Cardiac fibroblast (primary cell): ENCODE data around the gene ZNF618.

Source experiments
- DNase-seq, 2 donors: peaks; one replicate each; pipeline versions ENCODE4 v3.0.0 to v3.0.0-alpha.2; 2010; ENCODE audit warnings: low read depth in 2 of 2
- H3K4me3 ChIP-seq, 2 donors: replicated peaks in 1 of 2; 1 replicate in 1 of 2; 2 replicates in 1 of 2; pipeline ENCODE4 v1.5.1; 2011; ENCODE audit warnings: low read depth in 2 of 2, low read length in 2 of 2, mild to moderate bottlenecking in 2 of 2, moderate library complexity in 1 of 2
- TF ChIP-seq, protein P1 (sequence below): IDR thresholded peaks from one replicate; pipeline ENCODE4 v1.5.1; 2011; ENCODE audit warnings: low read depth, mild to moderate bottlenecking, low read length, inconsistent platforms

Gene ZNF618

DNA sequence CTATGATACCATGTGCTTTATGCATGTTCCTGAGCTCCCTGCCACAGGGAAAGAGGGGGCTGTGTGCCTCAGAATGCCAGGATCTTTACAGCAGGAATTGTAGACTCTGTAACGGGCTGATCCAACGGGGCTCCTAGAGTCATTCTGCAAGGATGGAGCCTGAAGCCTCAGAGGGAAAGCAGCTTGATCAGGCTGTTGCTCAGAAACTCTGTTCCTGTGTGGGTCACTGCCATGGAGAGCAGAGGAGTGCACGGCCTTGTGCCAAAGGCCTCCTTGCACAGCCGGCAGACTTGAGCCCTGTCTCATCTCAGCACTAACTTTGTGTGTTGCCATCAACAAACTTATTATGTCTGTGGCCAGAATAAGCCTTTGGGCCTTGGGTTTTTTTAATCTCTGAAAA, 150.2 kb downstream of the ZNF618 start:
- no peak for DNase-seq
- TF ChIP-seq, protein P1, sequence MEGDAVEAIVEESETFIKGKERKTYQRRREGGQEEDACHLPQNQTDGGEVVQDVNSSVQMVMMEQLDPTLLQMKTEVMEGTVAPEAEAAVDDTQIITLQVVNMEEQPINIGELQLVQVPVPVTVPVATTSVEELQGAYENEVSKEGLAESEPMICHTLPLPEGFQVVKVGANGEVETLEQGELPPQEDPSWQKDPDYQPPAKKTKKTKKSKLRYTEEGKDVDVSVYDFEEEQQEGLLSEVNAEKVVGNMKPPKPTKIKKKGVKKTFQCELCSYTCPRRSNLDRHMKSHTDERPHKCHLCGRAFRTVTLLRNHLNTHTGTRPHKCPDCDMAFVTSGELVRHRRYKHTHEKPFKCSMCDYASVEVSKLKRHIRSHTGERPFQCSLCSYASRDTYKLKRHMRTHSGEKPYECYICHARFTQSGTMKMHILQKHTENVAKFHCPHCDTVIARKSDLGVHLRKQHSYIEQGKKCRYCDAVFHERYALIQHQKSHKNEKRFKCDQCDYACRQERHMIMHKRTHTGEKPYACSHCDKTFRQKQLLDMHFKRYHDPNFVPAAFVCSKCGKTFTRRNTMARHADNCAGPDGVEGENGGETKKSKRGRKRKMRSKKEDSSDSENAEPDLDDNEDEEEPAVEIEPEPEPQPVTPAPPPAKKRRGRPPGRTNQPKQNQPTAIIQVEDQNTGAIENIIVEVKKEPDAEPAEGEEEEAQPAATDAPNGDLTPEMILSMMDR, result no peak
- no peak overlapping the region for H3K4me3 ChIP-seq

DNA sequence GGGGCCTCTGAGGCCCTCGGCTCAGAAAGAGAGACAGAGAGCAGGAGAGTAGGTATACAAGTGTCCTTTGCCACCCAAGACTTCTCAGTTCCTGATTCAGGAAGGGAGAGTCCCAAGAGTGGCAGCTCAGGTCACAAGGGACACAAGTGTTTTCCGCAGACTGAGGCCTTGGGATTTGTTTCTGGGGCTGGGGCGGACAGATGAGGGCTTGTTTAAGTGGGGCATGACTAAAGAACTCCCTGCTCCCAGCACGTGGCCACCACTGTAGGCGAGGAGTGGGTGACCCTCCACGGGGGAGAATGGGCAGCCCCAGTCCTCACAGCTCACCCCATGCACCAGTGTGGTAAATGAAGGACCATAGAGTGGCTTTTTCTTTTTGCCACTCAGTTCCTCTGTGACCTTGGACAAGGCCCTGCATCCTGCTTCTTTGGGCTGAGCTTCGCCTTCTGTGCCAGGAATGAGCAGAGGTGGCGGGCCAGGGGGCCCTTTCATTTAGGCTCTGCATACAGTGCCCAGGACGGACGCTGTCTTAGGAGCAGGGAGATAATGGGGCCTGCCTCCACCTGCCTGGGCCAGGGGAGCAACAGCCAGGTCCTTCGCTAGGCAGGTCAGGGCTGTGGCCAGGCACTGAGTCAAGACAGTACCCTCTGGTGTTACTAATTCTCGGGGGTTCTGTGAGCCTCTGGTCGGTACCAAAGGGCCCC, 151.2 kb downstream of the ZNF618 start:
- H3K4me3 ChIP-seq, result no peak overlapping the region
- no peak for DNase-seq
- TF ChIP-seq, protein P1, result no peak

DNA sequence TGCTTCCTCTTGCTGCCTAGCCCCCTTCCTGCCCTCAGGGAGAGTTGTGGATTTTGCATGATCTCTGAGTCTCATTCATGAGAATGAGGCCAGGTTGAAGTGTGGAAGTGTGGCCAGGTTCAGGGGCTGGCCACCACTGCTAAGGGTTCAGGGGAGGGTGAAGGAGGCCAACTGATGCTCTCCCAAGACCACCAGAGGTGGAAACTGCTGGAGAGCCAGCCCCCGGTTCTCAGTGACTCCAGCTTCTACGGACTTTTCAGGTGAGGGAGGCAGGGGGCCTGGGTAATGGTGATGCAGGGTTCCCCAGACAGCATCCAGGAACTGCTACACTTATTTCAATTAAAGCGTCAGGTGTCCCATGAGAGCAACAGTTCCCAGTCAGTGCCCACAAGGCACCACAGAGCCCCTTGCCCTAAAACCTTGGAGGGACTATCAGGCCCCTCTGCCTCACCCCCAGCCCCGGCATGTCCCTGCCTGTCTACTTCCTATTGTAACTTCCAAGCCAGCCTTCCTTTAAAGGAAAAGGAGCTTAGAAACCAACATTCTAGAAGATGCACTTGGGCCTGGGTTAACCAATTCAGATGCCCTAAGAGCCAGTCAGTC, 151.9 kb downstream of the ZNF618 start:
- DNase-seq, result no peak
- TF ChIP-seq, protein P1, result no peak
- no peak overlapping the region for H3K4me3 ChIP-seq

DNA sequence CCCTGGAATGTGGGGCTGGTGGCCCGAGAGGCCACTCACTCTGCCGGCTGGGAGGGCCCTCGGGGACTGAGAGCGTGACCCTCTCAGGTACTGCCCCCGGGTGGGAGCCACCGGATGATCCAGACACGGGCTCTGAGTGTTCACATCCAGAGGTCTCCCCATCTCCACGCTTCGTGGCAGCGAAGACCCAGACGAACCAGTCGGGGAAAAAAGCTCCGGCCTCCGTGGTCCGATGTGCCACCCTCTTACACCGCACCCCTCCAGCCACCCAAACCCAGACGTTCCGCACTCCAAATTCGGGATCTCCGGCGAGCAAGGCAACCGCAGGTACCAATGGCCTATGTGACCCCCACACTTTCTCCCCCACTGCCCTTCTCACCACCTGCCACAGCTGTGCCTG, 152.5 kb downstream of the ZNF618 start:
- H3K4me3 ChIP-seq, result no peak overlapping the region
- TF ChIP-seq, protein P1, result no peak
- DNase-seq, result no peak

DNA sequence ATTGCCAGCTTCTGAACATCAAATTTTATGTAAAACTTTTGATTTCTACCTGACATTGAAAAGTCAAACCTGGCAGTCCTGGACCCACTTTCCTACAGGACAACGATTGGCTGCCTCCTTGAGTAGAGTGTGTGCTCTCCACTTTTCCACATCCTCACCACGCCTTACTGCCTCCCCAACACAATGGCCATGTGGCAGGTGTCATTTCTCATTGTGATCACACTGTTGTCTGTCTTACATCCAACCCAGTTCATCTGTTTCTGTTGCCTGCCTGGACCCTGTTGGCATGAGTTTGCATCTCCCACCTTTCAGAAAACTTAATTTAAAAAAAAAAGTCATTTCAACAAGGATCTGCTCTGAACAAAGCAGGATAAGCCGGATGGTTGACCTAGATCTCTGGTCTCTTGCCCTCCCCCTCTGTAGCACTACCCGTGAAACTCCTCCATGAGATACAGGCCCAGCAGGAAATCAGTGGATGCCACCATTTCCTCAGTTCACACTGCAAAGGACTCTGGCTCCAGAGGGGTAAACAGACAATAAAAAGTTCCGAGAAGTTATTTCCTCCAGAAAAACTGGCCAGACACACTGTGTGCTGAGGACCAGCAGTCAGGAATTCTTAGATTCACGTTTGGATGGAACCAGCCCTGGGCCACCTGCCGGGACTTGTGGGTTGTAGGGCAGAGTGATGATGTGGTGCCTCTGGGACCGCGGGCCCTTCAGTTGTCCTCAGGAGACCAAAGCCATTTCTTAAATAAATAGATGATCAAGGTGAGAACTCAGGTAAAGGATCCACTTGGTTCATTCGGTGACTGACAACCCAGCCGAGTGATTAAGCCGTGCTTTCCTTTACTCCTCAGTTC, 153.4 kb downstream of the ZNF618 start:
- DNase-seq, result no peak
- TF ChIP-seq, protein P1, result no peak
- no peak overlapping the region for H3K4me3 ChIP-seq

DNA sequence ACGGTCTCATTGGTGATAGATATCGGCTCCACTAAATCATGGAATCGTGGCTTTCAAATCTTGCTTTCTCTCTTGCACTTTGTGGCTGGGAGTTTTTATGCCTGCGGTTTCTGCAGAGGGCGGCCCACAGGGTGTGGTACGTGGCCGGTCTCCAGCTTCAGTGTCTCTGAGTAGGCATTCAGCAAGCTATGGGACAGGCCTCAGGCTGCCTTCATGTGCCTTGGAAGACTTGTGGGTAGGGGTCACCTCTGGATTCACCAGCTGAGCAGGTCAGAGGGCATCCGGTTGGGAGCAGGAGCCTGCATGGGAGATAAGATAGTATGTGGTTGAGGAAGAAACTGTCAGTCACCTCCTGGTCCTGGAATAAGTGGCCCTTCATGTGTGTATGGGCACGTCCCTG, 154.3 kb downstream of the ZNF618 start:
- no peak for DNase-seq
- H3K4me3 ChIP-seq, result no peak overlapping the region
- TF ChIP-seq, protein P1, result no peak
